Activated CD8-positive, alpha-beta memory T cell treated with anti-CD3 and anti-CD28 coated beads for 1 hour (primary cell): ENCODE results near the gene PRR15L.
"Not testable (repeated sequence)": the region's sequence is repeated elsewhere in the genome, so short reads cannot be mapped to it uniquely, and the experiment has no call there.

Experiments used
- DNase-seq, 2 donors: peaks; one replicate each; pipeline ENCODE4 v3.0.0-alpha.2; 2020; ENCODE audit warnings: low read depth in 1 of 2; ENCODE audit errors: extremely low read depth in 1 of 2

PRR15L gene

GRCh38 chr17:47957591-47958490 is at the start of gene PRR15L:
TSS of gene PRR15L (minus strand) at chr17:47957883. CDS start at chr17:47953234, 4,649 bp downstream.
- DNase-seq, result no peak

GRCh38 chr17:48006936-48007709 is 49.4 kb upstream of the PRR15L start:
- DNase-seq, result no peak

- DNase-seq, result no peak
Measured at GRCh38 chr17:48004983-48005382, 47.3 kb upstream of the PRR15L start.

- DNase-seq, result no peak
Measured at GRCh38 chr17:48003417-48004151, 45.9 kb upstream of the PRR15L start.

- DNase-seq, result no peak
Measured at GRCh38 chr17:48002916-48003416, 45.3 kb upstream of the PRR15L start.

GRCh38 chr17:48002266-48002915 is 44.7 kb upstream of the PRR15L start:
- no peak for DNase-seq

- not testable (repeated sequence) for DNase-seq
Measured at GRCh38 chr17:48001657-48002056, 44.0 kb upstream of the PRR15L start.

GRCh38 chr17:48001197-48001596 is 43.5 kb upstream of the PRR15L start:
- DNase-seq, result no peak

- DNase-seq, result no peak
Measured at GRCh38 chr17:47999582-47999981, 41.9 kb upstream of the PRR15L start.

- DNase-seq, result no peak
Measured at GRCh38 chr17:47998044-47998443, 40.4 kb upstream of the PRR15L start.

GRCh38 chr17:47997586-47997985 is 39.9 kb upstream of the PRR15L start:
- no peak for DNase-seq

- DNase-seq, result no peak
Measured at GRCh38 chr17:47996201-47996600, 38.5 kb upstream of the PRR15L start.

GRCh38 chr17:47995241-47995935 is 37.7 kb upstream of the PRR15L start:
- DNase-seq, result no peak

GRCh38 chr17:47994724-47995123 is 37.0 kb upstream of the PRR15L start:
- no peak for DNase-seq

GRCh38 chr17:47993964-47994363 is 36.3 kb upstream of the PRR15L start:
- DNase-seq, result no peak

GRCh38 chr17:47993031-47993564 is 35.4 kb upstream of the PRR15L start:
- no peak for DNase-seq

GRCh38 chr17:47992216-47992615 is 34.5 kb upstream of the PRR15L start:
- DNase-seq, result no peak

GRCh38 chr17:47990962-47991731 is 33.5 kb upstream of the PRR15L start:
- DNase-seq, result no peak

- no peak for DNase-seq
Measured at GRCh38 chr17:47989700-47990099, 32.0 kb upstream of the PRR15L start.
